Measurements from ENCODE around the gene RASA1.
A peak's percentile ranks its signal among the peaks of the same experiment; 100 is the strongest.
"Not testable (repeated sequence)": the region's sequence is repeated elsewhere in the genome, so short reads cannot be mapped to it uniquely, and the experiment has no call there.

Gene RASA1

GRCh38 chr5:87266914-87267573 is 639 bp upstream of the RASA1 start:
- TF ChIP-seq, protein P1, sequence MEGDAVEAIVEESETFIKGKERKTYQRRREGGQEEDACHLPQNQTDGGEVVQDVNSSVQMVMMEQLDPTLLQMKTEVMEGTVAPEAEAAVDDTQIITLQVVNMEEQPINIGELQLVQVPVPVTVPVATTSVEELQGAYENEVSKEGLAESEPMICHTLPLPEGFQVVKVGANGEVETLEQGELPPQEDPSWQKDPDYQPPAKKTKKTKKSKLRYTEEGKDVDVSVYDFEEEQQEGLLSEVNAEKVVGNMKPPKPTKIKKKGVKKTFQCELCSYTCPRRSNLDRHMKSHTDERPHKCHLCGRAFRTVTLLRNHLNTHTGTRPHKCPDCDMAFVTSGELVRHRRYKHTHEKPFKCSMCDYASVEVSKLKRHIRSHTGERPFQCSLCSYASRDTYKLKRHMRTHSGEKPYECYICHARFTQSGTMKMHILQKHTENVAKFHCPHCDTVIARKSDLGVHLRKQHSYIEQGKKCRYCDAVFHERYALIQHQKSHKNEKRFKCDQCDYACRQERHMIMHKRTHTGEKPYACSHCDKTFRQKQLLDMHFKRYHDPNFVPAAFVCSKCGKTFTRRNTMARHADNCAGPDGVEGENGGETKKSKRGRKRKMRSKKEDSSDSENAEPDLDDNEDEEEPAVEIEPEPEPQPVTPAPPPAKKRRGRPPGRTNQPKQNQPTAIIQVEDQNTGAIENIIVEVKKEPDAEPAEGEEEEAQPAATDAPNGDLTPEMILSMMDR (IDR thresholded peaks at IDR 0.05; ENCODE audit: low read depth, low read length), result no peak
- peak overlapping the region; percentile 94 for H3K4me3 ChIP-seq (ENCODE audit: low read depth, low read length)

DNA sequence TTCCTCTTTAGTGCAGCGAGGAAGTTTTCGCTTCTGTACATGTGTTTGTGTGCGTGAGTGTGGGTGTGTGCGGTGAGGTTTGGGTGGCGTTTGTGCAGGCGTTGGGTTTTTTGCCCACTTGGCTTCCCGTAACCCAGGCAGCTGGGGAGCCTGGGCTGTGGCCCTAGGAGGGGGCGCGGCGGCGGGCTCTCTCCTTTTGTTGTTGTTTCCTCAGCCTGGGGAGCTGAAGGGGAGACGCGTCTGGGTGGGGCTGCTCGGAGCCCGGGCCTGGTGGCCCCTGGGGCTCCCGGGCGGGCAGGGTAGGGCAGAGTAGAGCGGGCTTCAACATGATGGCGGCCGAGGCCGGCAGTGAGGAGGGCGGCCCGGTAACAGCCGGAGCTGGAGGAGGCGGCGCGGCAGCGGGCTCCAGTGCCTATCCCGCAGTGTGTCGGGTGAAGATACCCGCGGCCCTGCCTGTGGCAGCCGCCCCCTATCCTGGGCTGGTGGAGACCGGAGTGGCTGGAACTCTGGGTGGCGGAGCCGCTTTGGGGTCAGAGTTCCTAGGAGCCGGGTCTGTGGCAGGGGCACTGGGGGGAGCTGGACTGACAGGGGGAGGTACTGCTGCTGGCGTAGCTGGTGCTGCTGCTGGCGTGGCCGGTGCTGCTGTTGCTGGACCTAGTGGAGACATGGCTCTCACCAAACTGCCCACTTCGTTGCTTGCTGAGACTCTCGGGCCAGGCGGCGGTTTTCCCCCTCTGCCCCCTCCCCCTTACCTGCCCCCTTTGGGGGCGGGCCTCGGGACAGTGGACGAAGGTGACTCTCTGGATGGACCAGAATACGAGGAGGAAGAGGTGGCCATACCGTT is 665 bp downstream of the RASA1 start:
- H3K4me3 ChIP-seq (ENCODE audit: low read depth, low read length), result peak overlapping the region; percentile 94
- TF ChIP-seq, protein P1 (IDR thresholded peaks at IDR 0.05; ENCODE audit: low read depth, low read length), result no peak

DNA sequence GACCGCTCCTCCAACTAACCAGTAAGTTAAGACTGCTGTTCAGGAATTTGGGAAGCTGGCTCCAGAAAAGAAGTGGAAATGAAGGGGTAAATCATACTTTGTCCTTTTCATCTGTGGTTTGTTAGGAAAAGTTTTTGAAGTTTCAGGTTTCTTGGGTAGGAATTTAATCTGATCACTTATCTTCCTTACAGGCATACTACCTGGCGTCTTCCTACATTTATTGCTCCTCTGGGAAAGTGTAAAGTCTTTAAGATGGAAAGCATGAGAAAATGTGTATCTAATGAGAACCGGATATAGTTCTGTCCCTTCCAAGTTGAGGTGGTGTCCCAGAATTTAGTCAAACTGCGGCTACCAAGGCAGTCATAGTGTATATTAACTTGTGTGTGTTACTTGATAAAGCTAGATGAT is 1.3 kb downstream of the RASA1 start:
- H3K4me3 ChIP-seq (ENCODE audit: low read depth, low read length), result peak overlapping the region; percentile 94
- TF ChIP-seq, protein P1 (IDR thresholded peaks at IDR 0.05; ENCODE audit: low read depth, low read length), result no peak

DNA sequence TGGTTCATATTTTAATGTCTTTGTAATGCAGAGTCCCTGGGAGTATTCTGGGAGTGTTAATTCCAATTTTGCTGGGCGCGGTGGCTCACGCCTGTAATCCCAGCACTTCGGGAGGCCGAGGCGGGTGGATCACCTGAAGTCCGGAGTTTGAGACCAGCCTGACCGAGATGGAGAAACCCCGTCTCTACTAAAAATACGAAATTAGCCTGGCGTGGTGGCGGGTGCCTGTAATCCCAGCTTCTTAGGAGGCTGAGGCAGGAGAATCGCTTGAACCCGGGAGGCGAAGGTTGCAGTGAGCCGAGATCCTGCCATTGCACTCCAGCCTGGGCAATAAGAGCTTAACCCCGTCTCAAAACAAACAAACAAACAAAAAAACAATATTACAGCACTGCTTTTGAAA is 3.2 kb downstream of the RASA1 start:
- H3K4me3 ChIP-seq (ENCODE audit: low read depth, low read length), result not testable (repeated sequence)

- TF ChIP-seq, protein P1 (IDR thresholded peaks at IDR 0.05; ENCODE audit: low read depth, low read length), result no peak
- no peak overlapping the region for H3K4me3 ChIP-seq (ENCODE audit: low read depth, low read length)
Observed at GRCh38 chr5:87276655-87277054, 9.0 kb downstream of the RASA1 start.

DNA sequence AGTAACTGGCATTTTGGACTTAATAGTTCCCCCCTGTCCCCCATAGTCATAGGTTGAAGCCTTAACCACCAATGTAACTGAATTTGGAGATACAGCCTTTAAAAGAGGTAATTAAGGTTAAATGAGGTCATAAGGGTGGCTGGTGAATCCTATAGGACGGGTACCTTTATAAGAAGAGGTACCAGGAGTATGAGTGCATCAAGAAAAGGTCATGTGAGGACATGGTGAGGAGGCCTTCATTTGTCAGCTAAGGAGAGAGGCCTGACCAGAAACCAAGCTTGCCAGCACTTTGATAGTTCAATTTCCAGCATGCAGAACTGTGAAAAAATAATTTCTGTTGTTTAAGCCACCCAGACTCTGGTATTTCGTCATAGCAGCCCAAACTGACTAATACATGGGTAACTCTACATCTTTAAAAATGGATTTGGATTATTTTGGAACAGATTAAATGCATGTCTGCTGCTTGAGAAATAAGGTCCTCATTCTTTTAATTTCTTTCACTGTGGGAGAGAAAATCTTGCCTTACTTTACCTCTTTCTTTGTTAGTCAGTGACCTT is 9.7 kb downstream of the RASA1 start:
- no peak overlapping the region for H3K4me3 ChIP-seq (ENCODE audit: low read depth, low read length)
- TF ChIP-seq, protein P1 (IDR thresholded peaks at IDR 0.05; ENCODE audit: low read depth, low read length), result no peak

DNA sequence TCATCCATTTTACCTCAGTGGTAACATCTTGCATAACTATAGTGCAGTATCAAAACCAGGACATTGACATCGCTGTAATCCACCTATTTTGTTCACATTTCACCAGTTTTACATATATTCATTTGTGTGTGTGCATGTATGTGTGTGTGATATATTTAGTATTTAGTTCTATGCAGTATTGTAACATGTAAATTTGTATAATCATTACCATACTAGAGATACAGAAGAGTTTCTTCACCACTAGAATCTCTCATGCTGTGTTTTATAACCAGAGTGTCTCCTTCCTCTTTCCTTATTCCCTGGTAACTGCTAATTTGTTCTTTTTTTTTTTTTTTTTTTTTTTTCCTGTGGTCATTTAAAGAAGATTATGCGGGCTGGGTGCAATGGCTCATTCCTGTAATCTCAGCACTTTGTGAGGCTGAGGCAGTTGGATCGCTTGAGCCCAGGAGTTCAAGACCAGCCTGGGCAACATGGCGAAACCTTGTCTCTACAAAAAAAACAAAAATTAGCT is 11.0 kb downstream of the RASA1 start:
- no peak overlapping the region for H3K4me3 ChIP-seq (ENCODE audit: low read depth, low read length)
- TF ChIP-seq, protein P1 (IDR thresholded peaks at IDR 0.05; ENCODE audit: low read depth, low read length), result no peak

All from WI38 (cell line).